COLO668 (cell line): ENCODE data around the gene CDH13.
A peak's percentile ranks its signal among the peaks of the same experiment; 100 is the strongest.

ENCODE experiments used
- DNase-seq: peaks from one replicate; lab custom pipeline; 2025; ENCODE audit not compliant: unreplicated experiment; lab: John Stamatoyannopoulos, UW

The CDH13 gene

GRCh38 chr16:83768986-83769385 lies 1142.2 kb downstream of the CDH13 start:
- no peak for DNase-seq

DNA sequence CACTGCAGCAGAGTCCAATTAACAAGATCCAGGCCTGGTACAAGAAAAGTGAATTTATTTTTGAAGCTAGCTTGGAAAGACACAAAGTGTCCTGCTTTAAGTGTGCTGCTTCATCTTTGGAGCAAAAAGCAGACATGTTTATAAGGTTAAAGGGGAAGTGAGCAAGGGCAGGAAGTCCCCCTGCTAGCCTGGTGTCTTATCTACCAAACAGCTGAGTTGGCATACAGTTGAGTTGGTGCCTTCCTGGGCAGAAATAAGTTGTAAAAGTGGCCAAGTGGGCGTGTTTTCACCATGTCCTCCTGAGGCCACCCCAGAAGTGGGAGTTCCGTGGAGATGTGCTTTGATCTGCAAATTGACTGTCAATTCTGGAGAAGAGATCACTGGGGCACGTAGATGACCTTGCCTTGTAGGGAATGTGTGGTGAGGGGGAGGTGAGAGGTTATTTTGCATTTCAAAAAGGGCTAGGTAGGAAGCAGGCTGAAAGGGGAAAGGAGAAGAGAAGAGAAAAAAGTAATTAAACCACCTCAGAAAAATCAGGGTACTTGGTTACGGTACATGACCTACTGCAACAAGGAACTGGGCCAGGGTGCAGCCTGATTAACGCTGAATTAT lies 1142.7 kb downstream of the CDH13 start:
- no peak for DNase-seq

GRCh38 chr16:83771306-83771942 lies 1144.7 kb downstream of the CDH13 start:
- DNase-seq: peak; percentile 52

GRCh38 chr16:83772806-83773205 lies 1146.0 kb downstream of the CDH13 start:
- no peak for DNase-seq

DNA sequence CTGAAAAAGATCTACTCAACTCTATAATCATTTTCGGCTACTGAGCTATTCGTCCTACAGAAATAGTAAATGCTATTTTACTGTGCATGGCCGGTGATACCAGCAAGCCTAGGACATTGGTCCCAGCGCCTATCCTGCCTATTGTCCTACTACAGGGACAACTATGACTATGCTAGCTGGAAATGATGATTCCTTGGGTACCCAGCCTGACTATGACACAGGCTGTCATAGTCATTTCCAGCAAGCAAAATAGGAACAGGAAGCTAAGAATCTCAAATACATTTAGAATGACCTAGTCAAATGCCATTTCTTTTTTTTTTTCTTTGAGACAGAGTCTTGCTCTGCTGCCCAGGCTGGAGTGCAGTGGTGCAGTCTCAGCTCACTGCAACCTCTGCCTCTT lies 1147.3 kb downstream of the CDH13 start:
- no peak for DNase-seq

GRCh38 chr16:83776944-83777343 lies 1150.2 kb downstream of the CDH13 start:
- no peak for DNase-seq

GRCh38 chr16:83779886-83780285 lies 1153.1 kb downstream of the CDH13 start:
- DNase-seq: no peak

DNA sequence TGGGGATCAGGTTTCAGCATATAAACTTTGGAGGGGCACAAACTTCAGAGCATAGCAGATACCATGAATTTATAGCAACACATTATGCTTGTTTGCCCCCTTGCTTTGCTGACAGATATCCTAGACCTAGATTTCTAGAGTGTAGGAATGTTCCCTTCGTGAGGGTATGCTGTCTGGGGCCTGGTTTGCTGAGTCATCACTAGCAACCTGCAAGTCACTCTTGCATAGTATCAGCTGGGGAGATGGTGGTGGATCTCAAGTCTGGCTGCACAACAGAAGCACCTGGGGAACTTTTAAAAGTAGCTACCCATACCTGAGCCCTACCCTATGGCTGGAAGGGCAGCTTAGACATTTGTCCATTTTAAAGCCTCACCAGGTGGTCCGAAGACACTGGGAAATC lies 1158.7 kb downstream of the CDH13 start:
- no peak for DNase-seq

- no peak for DNase-seq
Observed at GRCh38 chr16:83789642-83790401, 1163.1 kb downstream of the CDH13 start.

DNA sequence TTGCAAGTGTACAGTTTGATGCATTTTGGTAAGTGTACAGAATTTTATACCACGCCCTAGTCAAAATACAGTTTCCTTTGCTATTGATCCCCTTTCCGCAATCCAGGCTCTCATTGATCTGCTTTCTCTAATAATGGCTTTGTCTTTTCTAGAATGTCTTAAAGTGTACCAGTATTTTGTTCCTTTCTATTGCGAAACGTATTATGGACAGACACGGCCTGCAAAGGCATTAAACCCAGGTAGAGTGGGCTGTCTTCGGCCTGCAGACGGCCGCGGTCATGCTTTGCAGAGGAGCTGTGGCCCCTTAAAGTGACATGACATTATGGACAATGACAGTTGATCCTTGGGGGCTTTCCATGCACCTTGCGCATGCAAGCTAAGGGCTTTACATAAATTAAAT lies 1165.1 kb downstream of the CDH13 start:
- DNase-seq: no peak

DNA sequence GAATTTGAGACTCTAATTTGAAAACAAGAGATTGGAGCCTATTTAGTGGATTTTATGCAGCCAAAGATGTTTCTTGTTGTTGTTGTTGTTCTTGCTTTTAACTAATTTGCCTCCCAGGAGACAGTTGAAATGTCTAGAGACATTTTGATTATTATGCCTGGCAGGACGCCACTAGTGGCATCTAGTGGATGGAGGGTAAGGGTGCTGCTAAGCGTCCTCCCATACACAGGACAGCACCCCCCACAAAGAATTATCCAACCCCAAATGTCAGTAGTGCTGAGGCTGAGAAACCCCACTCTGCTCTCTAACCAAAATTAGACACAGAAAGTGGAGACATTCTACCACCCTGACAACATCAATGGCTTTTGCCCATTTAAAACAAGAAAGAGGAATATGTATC lies 1165.6 kb downstream of the CDH13 start:
- no peak for DNase-seq

GRCh38 chr16:83793179-83793578 lies 1166.4 kb downstream of the CDH13 start:
- peak; percentile 7 for DNase-seq

GRCh38 chr16:83794860-83795554 lies 1168.2 kb downstream of the CDH13 start:
- no peak for DNase-seq

GRCh38 chr16:83797013-83797412 lies 1170.2 kb downstream of the CDH13 start:
- peak; percentile 61 for DNase-seq

GRCh38 chr16:83799336-83799735 lies 1172.6 kb downstream of the CDH13 start:
- DNase-seq: no peak

DNA sequence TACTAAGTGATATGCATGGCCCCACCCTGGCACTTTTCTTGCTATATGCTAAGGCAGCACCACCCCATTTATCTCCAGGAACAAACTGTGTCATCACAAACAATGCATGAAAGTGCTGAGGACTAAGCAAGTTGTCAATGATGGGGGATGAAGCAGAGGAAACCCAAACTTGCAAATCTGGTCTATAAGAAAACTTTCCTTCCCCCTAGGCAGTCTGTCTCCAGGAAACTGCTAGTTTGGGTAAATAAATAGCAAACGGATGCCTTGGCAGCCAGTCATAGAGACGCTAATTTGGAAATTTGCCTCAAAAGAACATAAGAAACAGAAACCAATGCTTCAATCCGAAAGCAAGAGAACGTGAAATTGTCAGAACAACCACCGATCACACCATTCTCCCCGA lies 1175.4 kb downstream of the CDH13 start:
- DNase-seq: no peak

DNA sequence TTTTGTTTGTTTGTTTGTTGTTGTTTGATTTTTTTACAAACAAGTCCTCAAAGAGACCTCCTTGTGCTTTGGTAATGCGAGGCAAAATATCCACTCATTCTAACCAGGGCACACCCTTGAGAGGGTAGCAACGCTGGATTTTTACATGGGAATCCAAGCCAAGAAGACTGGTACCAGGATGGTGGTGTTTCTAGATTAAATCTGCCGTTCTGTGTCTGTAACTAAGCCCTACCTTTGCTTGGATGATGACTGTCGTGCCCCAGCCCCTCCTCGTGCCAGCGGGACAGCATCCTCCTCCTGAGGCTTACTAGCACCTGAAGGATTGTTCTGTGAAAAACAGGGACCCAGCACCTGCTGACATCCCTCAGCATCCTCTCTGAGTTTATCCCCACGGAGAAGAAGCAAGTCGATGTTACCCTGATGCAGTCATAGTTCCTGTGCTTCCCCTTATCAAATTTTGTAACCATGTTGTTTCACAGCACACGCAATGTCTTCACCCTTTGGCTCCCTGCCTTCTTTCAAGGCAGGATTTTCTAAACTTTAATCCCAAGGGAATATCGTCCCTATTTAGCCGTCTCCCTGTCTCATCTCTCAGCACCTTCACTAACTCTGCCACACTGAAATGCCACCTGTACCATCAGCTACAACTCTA lies 1175.9 kb downstream of the CDH13 start:
- DNase-seq: no peak

DNA sequence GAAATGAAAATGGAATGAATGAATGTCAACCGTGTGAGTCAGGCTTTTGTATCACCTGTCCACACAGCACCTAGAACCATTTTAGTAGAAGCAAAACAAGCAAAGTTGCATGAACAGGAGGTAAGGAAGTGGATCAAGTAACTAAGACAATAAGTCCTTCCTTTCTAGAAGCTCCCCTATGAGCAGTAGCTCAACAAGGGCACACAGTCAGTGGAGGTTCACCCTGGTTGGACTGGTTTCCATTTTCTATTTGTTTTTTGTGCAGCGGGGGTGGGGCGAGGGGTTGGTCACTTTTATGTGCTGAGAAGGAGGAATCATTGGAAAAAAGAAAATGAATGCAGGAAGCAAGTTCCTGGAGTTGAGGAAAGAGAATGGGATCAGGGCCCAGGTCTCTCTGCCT lies 1177.0 kb downstream of the CDH13 start:
- no peak for DNase-seq

GRCh38 chr16:83804366-83804765 lies 1177.6 kb downstream of the CDH13 start:
- no peak for DNase-seq

GRCh38 chr16:83806036-83806435 lies 1179.3 kb downstream of the CDH13 start:
- DNase-seq: no peak

- no peak for DNase-seq
Observed at GRCh38 chr16:83806731-83807130, 1180.0 kb downstream of the CDH13 start.
